Mammary epithelial cell (primary cell): ENCODE results near the gene ULK3.

Experiments used
- EZH2 ChIP-seq: IDR thresholded peaks from 2 replicates; pipeline ENCODE4 v1.6.1; 2012; ENCODE audit warnings: low read length, inconsistent platforms, borderline replicate concordance
- TF ChIP-seq, protein P1 (sequence below), 2 donors: IDR thresholded peaks in 1 of 2; conservative IDR thresholded peaks in 1 of 2; 2 replicates each; pipeline ENCODE4 v1.5.1; 2011 to 2012; ENCODE audit warnings: inconsistent platforms in 2 of 2, low read length in 2 of 2, mild to moderate bottlenecking in 2 of 2, control low read depth in 1 of 2, low read depth in 1 of 2; ENCODE audit not compliant: insufficient read depth in 1 of 2; ENCODE audit errors: extremely low read depth in 1 of 2

GRCh38 chr15:74847432-74847831 is 4.5 kb upstream of the ULK3 start:
- no peak for TF ChIP-seq EZH2
- TF ChIP-seq, protein P1, sequence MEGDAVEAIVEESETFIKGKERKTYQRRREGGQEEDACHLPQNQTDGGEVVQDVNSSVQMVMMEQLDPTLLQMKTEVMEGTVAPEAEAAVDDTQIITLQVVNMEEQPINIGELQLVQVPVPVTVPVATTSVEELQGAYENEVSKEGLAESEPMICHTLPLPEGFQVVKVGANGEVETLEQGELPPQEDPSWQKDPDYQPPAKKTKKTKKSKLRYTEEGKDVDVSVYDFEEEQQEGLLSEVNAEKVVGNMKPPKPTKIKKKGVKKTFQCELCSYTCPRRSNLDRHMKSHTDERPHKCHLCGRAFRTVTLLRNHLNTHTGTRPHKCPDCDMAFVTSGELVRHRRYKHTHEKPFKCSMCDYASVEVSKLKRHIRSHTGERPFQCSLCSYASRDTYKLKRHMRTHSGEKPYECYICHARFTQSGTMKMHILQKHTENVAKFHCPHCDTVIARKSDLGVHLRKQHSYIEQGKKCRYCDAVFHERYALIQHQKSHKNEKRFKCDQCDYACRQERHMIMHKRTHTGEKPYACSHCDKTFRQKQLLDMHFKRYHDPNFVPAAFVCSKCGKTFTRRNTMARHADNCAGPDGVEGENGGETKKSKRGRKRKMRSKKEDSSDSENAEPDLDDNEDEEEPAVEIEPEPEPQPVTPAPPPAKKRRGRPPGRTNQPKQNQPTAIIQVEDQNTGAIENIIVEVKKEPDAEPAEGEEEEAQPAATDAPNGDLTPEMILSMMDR (conservative IDR thresholded peaks at IDR 0.05 in 1 of 2, IDR thresholded peaks at IDR 0.05 in 1 of 2; ENCODE audit: extremely low read depth in 1 of 2, insufficient read depth in 1 of 2, low read depth in 1 of 2, low read length in 2 of 2): no peak
